ENCODE data around the gene RAPGEF3.

The RAPGEF3 gene

GRCh38 chr12:47712171-47712570 lies 46.5 kb downstream of the RAPGEF3 start:
- Histone ChIP-seq H3K4ac (ENCODE audit: low read depth in 1 of 2, low read length in 2 of 2) (no peak overlapping the region), H3K9me3 (ENCODE audit: control insufficient read depth, low read length) (no peaks in the 10 kb centered on the region), H3K4me3 (ENCODE audit: insufficient read depth in 1 of 2, low read depth in 1 of 2, low read length in 2 of 2) (no peak overlapping the region), H2BK15ac (ENCODE audit: low read depth, poor library complexity, severe bottlenecking) (no peak overlapping the region), H2BK12ac (ENCODE audit: low read length in 2 of 2) (no peak overlapping the region), H3K9ac (ENCODE audit: low read length) (no peak overlapping the region), H3K79me1 (replicated peaks; ENCODE audit: low read length, poor library complexity, severe bottlenecking) (peaks cover 5% of the 10 kb centered on the region), H3K36me3 (ENCODE audit: control insufficient read depth in 1 of 2, insufficient read depth in 2 of 2, low read depth in 1 of 2, low read length in 2 of 2) (no peaks in the 10 kb centered on the region), H3K4me1 (ENCODE audit: control insufficient read depth, insufficient read depth, low read depth, low read length) (peaks cover 2% of the 10 kb centered on the region), H2BK5ac (ENCODE audit: low read depth, low read length, poor library complexity, severe bottlenecking) (no peak overlapping the region), H2BK120ac (ENCODE audit: low read depth, low read length) (no peak overlapping the region), H3K23ac (ENCODE audit: low read length in 2 of 2) (no peak overlapping the region), H4K8ac (ENCODE audit: low read length) (no peak overlapping the region), H3K27me3 (ENCODE audit: control insufficient read depth in 1 of 2, insufficient read depth in 1 of 2, low read length in 2 of 2) (no peaks in the 10 kb centered on the region), H3K18ac (ENCODE audit: low read depth in 1 of 2, low read length in 2 of 2) (no peak overlapping the region), H4K91ac (ENCODE audit: low read length) (no peak overlapping the region), H2AFZ (ENCODE audit: low read depth, low read length) (no peak overlapping the region), H3K14ac (ENCODE audit: low read length in 2 of 2) (no peak overlapping the region), H3K27ac (ENCODE audit: low read length, poor library complexity, severe bottlenecking) (no peak overlapping the region), H2AK5ac (ENCODE audit: low read length, severe bottlenecking) (no peak overlapping the region), H3K4me2 (ENCODE audit: low read length, poor library complexity, severe bottlenecking) (no peak overlapping the region)
- no peak for DNase-seq
- WGBS: 92% methylated on average over 6 of the region's 6 CpGs

GRCh38 chr12:47711448-47711847 lies 47.2 kb downstream of the RAPGEF3 start:
- WGBS: 90% methylated on average over 5 of the region's 5 CpGs
- H2BK12ac ChIP-seq (ENCODE audit: low read length in 2 of 2): no peak overlapping the region

DNA sequence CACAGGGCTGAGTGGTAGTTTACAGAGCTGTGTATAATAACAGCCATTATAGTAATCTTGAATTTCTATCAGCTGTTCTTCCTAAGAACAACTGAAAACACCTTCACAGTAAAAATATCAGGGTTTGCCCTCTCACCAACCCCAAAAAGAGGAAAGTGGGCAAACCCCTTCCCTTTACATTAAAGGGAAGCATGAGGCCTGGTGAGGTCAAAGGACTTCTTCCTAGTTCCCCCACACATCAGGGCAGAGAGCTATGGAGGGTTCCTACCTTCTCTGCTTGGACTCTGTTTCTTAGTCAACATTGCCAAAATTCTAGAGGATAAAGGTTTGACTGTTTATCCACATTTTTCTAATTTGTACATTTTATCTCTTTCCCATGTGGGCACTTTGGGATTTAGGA lies 48.4 kb downstream of the RAPGEF3 start:
- Histone ChIP-seq H3K4me2 (ENCODE audit: low read length, poor library complexity, severe bottlenecking) (no peak overlapping the region), H3K79me1 (replicated peaks; ENCODE audit: low read length, poor library complexity, severe bottlenecking) (peaks cover 3% of the 10 kb centered on the region), H2BK15ac (ENCODE audit: low read depth, poor library complexity, severe bottlenecking) (no peak overlapping the region), H3K9me3 (ENCODE audit: control insufficient read depth, low read length) (no peaks in the 10 kb centered on the region), H3K23ac (ENCODE audit: low read length in 2 of 2) (no peak overlapping the region), H4K91ac (ENCODE audit: low read length) (no peak overlapping the region), H2BK12ac (ENCODE audit: low read length in 2 of 2) (no peak overlapping the region), H3K4me3 (ENCODE audit: insufficient read depth in 1 of 2, low read depth in 1 of 2, low read length in 2 of 2) (no peak overlapping the region), H4K8ac (ENCODE audit: low read length) (no peak overlapping the region), H3K4ac (ENCODE audit: low read depth in 1 of 2, low read length in 2 of 2) (no peak overlapping the region), H3K9ac (ENCODE audit: low read length) (no peak overlapping the region), H3K4me1 (ENCODE audit: control insufficient read depth, insufficient read depth, low read depth, low read length) (no peaks in the 10 kb centered on the region), H2AK5ac (ENCODE audit: low read length, severe bottlenecking) (no peak overlapping the region), H2BK5ac (ENCODE audit: low read depth, low read length, poor library complexity, severe bottlenecking) (no peak overlapping the region), H2AFZ (ENCODE audit: low read depth, low read length) (no peak overlapping the region), H3K18ac (ENCODE audit: low read depth in 1 of 2, low read length in 2 of 2) (no peak overlapping the region), H3K36me3 (ENCODE audit: control insufficient read depth in 1 of 2, insufficient read depth in 2 of 2, low read depth in 1 of 2, low read length in 2 of 2) (no peaks in the 10 kb centered on the region), H3K14ac (ENCODE audit: low read length in 2 of 2) (no peak overlapping the region), H3K27me3 (ENCODE audit: control insufficient read depth in 1 of 2, insufficient read depth in 1 of 2, low read length in 2 of 2) (no peaks in the 10 kb centered on the region), H3K27ac (ENCODE audit: low read length, poor library complexity, severe bottlenecking) (no peak overlapping the region), H2BK120ac (ENCODE audit: low read depth, low read length) (no peak overlapping the region)
- no peak for DNase-seq

More at GRCh38 chr12:47711448-47711847, 47.2 kb downstream of the RAPGEF3 start:
- no peak overlapping the region for H4K91ac ChIP-seq (ENCODE audit: low read length)
- no peak overlapping the region for H2BK15ac ChIP-seq (ENCODE audit: low read depth, poor library complexity, severe bottlenecking)
- no peak for DNase-seq
- no peaks in the 10 kb centered on the region for H3K27me3 ChIP-seq (ENCODE audit: control insufficient read depth in 1 of 2, insufficient read depth in 1 of 2, low read length in 2 of 2)
- H2AFZ ChIP-seq (ENCODE audit: low read depth, low read length): no peak overlapping the region
- peaks cover 2% of the 10 kb centered on the region for H3K4me1 ChIP-seq (ENCODE audit: control insufficient read depth, insufficient read depth, low read depth, low read length)
- H3K9ac ChIP-seq (ENCODE audit: low read length): no peak overlapping the region
- no peaks in the 10 kb centered on the region for H3K9me3 ChIP-seq (ENCODE audit: control insufficient read depth, low read length)
- no peak overlapping the region for H3K14ac ChIP-seq (ENCODE audit: low read length in 2 of 2)
- H2AK5ac ChIP-seq (ENCODE audit: low read length, severe bottlenecking): no peak overlapping the region
- no peak overlapping the region for H3K23ac ChIP-seq (ENCODE audit: low read length in 2 of 2)
- no peak overlapping the region for H2BK120ac ChIP-seq (ENCODE audit: low read depth, low read length)
- no peak overlapping the region for H3K4me2 ChIP-seq (ENCODE audit: low read length, poor library complexity, severe bottlenecking)
- no peak overlapping the region for H3K27ac ChIP-seq (ENCODE audit: low read length, poor library complexity, severe bottlenecking)
- H3K4me3 ChIP-seq (ENCODE audit: insufficient read depth in 1 of 2, low read depth in 1 of 2, low read length in 2 of 2): no peak overlapping the region
- no peak overlapping the region for H4K8ac ChIP-seq (ENCODE audit: low read length)
- no peak overlapping the region for H3K18ac ChIP-seq (ENCODE audit: low read depth in 1 of 2, low read length in 2 of 2)
- H3K36me3 ChIP-seq (ENCODE audit: control insufficient read depth in 1 of 2, insufficient read depth in 2 of 2, low read depth in 1 of 2, low read length in 2 of 2): no peaks in the 10 kb centered on the region
- H3K4ac ChIP-seq (ENCODE audit: low read depth in 1 of 2, low read length in 2 of 2): no peak overlapping the region
- H3K79me1 ChIP-seq (replicated peaks; ENCODE audit: low read length, poor library complexity, severe bottlenecking): peaks cover 5% of the 10 kb centered on the region
- no peak overlapping the region for H2BK5ac ChIP-seq (ENCODE audit: low read depth, low read length, poor library complexity, severe bottlenecking)

- 89% methylated on average over 1 of the region's 2 CpGs for WGBS
- H2BK120ac ChIP-seq (ENCODE audit: low read depth, low read length): no peak overlapping the region
- H2AFZ ChIP-seq (ENCODE audit: low read depth, low read length): no peak overlapping the region
Measured at GRCh38 chr12:47709671-47710070, 49.0 kb downstream of the RAPGEF3 start.

More at GRCh38 chr12:47709671-47710070, 49.0 kb downstream of the RAPGEF3 start:
- H2BK15ac ChIP-seq (ENCODE audit: low read depth, poor library complexity, severe bottlenecking): no peak overlapping the region
- H3K18ac ChIP-seq (ENCODE audit: low read depth in 1 of 2, low read length in 2 of 2): no peak overlapping the region
- H3K9ac ChIP-seq (ENCODE audit: low read length): no peak overlapping the region
- H3K27ac ChIP-seq (ENCODE audit: low read length, poor library complexity, severe bottlenecking): no peak overlapping the region
- no peak overlapping the region for H3K4ac ChIP-seq (ENCODE audit: low read depth in 1 of 2, low read length in 2 of 2)
- H3K23ac ChIP-seq (ENCODE audit: low read length in 2 of 2): no peak overlapping the region
- H3K9me3 ChIP-seq (ENCODE audit: control insufficient read depth, low read length): no peaks in the 10 kb centered on the region
- H3K79me1 ChIP-seq (replicated peaks; ENCODE audit: low read length, poor library complexity, severe bottlenecking): peaks cover 3% of the 10 kb centered on the region
- no peak overlapping the region for H3K4me2 ChIP-seq (ENCODE audit: low read length, poor library complexity, severe bottlenecking)
- no peak overlapping the region for H2BK12ac ChIP-seq (ENCODE audit: low read length in 2 of 2)
- peaks cover 1% of the 10 kb centered on the region for H3K4me1 ChIP-seq (ENCODE audit: control insufficient read depth, insufficient read depth, low read depth, low read length)
- H4K8ac ChIP-seq (ENCODE audit: low read length): no peak overlapping the region
- no peak overlapping the region for H3K4me3 ChIP-seq (ENCODE audit: insufficient read depth in 1 of 2, low read depth in 1 of 2, low read length in 2 of 2)
- no peaks in the 10 kb centered on the region for H3K27me3 ChIP-seq (ENCODE audit: control insufficient read depth in 1 of 2, insufficient read depth in 1 of 2, low read length in 2 of 2)
- H2AK5ac ChIP-seq (ENCODE audit: low read length, severe bottlenecking): no peak overlapping the region
- no peaks in the 10 kb centered on the region for H3K36me3 ChIP-seq (ENCODE audit: control insufficient read depth in 1 of 2, insufficient read depth in 2 of 2, low read depth in 1 of 2, low read length in 2 of 2)
- DNase-seq: no peak
- no peak overlapping the region for H3K14ac ChIP-seq (ENCODE audit: low read length in 2 of 2)
- no peak overlapping the region for H2BK5ac ChIP-seq (ENCODE audit: low read depth, low read length, poor library complexity, severe bottlenecking)
- no peak overlapping the region for H4K91ac ChIP-seq (ENCODE audit: low read length)

Measured in mesenchymal stem cell (in vitro differentiated cells and primary cell).